HG02840 (cell line): ENCODE measurements around the gene PSMA7.
"Not testable (repeated sequence)": the region's sequence is repeated elsewhere in the genome, so short reads cannot be mapped to it uniquely, and the experiment has no call there.

Experiments used
- ATAC-seq: cut with Tn5 transposase; IDR thresholded peaks from one replicate; pipeline ENCODE4 v1.9.1; 2021; ENCODE audit warnings: mild to moderate bottlenecking, moderate library complexity, moderate number of reproducible peaks; ENCODE audit not compliant: unreplicated experiment, low FRiP score

PSMA7 gene

DNA sequence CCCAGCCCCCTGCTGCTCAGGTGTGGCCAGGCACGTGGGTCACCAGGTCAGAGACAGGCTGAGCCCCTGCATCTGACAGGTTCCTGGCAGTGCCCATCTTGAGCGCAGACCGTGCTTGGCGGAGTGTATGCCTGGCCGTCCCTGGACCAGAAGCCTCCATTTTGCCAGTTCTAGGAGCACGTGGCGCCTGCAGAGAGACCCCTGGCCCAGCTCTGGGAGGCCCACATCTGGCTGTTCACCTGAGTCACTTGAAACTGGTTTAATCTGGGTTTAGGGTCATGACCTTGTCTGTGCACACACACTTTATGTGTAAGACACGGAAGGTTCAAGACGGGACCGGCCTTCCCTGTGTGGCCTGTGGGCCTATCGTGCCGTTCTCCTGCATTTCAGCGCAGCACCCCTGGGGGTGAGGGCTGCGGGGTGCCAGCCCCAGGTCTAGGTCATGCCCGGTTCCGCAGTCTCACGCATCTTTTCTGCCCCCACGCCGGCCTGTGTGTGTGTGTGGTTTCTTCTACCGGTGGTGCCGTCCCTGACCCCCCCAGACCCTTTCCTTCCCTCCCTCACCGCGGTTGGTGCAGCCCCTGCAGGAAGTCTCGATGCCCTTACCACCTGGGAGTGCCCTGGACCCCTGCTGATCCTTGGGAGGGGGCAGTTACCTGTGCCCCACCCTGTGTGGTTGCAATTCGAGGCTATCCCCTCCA is 14.3 kb upstream of the PSMA7 start:
- ATAC-seq, result no peak

DNA sequence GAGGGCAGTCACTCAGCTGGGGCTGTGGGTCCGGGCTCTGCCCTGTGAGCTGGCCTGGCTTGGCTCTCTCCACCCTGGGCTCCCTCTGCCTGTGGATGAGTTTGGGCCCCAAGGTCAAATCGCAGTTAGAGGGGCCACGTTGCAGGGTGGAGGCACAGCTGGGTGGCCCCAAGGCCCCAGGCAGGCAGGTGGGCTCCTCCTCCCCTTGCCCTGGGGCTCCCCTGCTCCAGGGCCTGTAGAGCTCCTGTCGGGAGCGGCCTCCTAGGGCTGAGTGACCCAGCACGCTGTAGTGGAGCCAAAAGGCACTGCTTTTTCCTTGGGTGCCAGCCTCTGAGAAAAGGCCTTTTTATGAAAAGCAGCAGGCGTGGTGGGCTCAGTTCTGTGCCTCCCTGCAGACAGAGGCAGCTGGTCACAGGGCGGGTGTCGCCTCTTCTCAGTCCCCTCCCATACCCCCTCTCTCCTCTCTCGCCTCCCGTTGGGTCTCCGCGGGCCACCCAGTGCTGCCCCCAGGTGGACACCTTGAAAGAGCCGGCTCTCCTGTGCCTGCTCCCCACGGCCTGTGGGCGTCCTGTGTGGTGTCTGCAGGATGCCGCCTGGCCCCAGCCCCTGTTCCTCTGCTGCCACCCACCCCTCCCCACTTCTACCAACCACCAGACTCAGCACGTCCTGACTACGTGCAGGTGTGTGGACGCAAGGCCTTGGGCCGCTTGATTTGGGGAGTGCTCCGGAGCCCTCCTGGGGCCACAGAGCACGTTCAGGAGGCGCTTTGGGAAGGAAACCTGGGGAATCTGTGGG is 13.6 kb upstream of the PSMA7 start:
- no peak for ATAC-seq

DNA sequence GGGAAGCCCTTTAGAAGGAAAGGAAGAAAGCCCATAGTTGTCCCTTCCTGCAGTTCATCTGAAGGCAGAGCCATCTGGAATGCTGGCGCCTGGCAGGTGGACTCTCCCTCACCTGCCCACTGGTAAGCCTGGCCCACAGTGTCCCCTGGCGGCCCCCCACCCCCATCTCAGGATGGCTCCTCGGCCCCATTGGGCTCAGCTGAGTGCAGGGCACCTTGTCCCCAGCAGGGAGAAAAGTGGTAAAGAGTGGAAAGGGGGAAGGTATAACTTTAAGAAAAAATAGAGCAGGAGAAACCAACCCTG is 13.0 kb upstream of the PSMA7 start:
- ATAC-seq, result no peak

DNA sequence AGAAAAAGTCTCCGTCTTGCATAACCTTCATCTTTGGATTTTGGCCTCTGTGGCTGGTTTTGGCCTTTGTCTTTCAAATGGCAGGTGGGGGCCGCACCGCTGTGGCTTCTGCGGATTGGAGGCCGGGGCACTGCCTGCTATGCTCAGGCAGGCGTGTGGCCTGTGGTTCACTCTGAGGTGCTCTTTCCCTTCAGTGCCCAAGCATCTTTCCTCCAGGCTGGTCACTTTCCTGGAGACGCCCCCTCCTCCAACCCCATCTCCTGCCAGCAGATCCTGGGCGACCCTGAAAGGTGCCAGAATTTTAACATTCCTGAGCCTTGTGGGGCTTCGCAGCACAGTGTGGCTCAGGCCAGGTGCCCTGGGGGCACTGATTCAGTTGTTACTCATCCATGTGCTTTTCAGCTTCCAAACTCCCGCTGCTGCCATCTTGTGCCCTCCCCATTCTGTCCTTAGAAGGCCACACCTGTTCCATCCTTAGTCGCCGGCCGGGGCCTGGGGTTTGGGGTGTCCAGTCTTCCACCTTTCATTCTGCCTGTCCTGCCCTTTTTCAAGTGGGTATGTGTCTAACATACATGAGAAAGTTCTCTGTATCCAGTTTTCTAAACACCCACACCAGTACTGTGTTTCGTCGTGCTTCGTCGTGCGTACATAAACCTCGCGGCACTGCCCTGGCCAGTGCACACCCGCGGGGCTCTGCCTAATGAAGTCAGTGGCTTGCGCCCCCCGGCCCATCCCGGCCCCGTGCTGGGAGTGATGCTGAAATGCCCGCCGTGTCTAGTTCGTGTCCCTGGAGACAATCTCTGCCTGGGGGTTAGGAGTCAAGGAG is 12.4 kb upstream of the PSMA7 start:
- ATAC-seq, result no peak

DNA sequence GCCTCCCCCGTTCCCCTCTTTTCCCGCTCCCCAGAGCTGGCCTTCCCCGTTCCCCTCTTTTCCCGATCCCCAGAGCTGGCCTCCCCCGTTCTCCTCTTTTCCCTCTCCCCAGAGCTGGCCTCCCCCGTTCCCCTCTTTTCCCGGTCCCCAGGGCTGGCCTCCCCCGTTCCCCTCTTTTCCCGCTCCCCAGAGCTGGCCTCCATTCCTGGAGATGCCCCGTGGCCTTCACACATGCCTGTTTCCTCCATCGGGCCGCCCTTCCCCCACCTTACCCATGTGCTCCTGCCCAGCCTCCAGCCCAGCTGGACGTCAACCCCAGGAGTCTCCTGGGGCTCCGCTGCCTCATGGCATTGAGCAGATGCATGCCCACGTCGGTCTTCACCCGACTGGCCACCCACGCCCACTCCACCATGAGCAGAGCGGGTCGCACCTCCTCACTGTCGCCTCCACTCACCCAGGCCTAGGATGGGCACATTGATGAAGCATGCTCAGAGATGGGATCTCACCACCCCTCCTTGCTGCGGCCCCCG is 8.7 kb upstream of the PSMA7 start:
- ATAC-seq, result no peak

DNA sequence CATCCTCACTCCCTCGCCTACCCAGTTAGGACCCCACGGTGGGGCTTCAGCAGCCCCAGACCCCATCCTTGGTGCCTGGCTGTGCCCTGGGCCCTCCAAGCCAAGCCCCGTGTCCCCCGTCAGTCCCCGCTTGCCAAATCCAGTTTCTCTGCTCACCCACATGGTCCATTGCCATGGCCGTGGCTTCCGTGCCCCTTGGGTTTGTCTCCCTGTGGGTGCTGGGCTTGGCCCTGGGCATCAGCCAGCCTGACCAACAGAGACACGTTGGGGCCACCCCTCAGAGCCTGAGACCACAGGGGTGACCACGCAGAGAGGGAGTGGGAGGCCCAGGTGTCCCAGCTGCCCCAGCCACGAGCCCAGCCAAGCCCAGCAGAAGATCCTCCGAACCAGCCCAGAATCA is 8.0 kb upstream of the PSMA7 start:
- ATAC-seq, result no peak

DNA sequence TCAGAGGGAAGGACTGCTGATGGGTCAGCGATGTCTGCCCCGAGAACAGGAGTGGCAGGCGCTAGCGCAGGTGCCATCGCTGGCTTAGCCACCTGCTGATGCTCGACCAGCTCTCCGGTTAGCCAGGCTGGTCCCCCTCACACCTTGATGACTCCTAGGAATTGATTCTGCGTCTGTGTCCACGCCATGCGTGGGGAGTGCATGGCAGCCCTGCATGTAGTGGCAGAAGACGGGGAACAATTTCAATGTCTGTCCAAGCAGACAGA is 7.0 kb upstream of the PSMA7 start:
- no peak for ATAC-seq

DNA sequence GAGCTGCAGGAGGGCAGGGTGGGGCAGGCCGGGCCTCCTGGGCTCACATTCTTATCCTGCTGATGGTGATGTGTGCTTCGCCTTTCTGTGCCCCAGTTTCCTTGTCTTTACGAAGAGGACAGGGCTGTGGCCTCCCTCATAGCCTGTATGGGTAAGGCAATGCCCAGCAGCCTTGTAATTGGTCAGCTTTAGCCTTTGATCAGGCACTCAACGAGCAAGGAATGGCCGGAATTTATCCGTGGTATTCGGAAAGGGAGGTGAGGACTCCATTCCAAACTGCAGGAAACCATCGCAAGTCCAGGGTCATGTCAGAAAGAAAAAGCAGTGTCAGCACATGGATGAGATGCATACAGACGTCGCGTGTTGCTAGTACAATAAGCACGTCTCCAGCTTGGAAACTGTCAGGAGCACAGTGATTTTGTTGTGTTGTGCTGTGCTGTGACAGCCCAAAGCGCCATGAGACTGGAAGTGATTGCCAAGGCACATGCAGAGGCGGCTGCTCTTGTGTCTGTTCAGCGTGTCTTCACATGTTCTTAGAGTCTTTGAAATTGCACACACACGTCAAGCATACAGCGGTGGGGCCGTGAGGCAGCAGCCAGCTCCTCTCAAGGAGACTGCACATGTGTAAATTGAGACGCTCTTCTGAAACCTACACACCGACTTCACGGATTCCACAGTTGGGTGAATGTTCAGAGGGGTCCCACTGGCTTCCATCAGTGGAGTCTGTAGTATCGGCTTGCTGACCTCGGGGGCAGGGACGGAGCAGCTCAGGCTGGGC is 6.5 kb upstream of the PSMA7 start:
- no peak for ATAC-seq

DNA sequence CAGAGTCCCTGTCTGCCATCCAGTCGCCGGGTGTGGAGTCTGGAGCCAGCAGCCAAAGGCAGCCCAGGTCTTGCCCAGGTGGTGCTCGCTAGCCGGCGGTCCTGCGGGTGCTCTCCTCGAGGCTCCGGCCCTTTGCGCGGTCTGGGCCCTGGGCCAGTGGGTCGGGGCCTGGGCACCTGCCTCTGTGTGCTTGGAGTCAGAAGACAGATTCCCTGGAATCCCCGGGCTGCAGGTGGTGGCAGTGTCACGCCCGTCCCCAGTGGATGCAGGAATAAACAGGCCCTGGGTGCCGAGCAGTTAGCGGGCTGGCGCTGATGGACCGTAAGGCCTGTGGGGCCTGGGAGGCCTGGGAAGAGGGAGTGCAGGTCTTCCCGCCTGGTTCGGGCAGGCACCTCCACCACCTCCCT is 5.7 kb upstream of the PSMA7 start:
- ATAC-seq, result no peak

DNA sequence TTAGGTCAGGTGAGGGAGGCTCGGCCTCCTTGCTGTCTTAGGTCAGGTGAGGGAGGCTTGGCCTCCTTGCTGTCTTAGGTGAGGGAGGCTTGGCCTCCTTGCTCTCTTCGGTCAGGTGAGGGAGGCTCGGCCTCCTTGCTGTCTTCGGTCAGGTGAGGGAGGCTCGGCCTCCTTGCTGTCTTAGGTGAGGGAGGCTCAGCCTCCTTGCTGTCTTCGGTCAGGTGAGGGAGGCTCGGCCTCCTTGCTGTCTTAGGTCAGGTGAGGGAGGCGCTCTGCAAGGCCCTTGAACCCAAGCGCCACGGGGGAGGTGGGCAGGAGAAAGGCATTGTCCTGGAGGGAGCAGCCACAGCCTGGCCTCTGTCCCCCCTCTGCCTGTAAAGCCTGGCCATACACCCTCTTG is 5.2 kb upstream of the PSMA7 start:
- ATAC-seq, result not testable (repeated sequence)

DNA sequence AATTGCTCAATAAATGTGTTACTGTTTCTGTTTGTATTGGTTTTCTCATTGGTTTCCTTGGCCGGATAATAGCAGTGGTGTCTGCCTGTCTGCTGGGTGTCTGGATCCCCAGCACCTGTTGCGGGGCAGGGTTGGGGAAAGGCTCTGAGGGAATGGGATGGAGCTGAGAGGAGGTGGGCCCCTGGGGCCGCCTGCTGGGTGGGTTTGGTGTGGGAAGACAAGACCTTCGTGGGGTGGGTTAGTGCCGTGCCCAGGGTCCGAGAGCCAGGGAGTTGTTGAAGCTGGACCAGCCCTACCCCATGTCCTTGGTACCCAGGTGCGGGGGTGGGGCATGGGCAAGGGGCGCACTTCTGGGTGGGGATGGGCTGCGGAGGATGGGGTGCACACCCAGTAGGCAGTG is 4.3 kb upstream of the PSMA7 start:
- no peak for ATAC-seq

DNA sequence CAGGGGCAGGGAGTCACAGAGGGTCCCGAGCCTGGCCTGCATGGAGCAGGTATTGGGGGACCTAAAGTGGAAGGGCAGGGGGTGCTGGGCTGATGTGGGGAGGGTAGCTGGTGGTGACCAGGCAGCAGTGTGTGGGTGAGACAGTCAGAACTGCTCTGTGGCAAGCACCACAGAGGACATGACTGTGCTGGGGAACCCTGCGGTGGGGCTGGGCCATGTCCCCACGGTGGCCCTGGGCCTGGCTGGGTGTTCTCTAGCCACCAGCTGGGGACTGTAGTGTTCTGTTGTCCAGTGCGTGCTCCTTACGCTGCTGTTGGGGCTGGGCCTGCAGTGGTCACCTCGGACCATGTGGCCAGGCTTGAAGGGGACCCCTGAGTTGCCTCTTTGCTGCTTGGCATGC is 3.9 kb upstream of the PSMA7 start:
- ATAC-seq, result no peak

DNA sequence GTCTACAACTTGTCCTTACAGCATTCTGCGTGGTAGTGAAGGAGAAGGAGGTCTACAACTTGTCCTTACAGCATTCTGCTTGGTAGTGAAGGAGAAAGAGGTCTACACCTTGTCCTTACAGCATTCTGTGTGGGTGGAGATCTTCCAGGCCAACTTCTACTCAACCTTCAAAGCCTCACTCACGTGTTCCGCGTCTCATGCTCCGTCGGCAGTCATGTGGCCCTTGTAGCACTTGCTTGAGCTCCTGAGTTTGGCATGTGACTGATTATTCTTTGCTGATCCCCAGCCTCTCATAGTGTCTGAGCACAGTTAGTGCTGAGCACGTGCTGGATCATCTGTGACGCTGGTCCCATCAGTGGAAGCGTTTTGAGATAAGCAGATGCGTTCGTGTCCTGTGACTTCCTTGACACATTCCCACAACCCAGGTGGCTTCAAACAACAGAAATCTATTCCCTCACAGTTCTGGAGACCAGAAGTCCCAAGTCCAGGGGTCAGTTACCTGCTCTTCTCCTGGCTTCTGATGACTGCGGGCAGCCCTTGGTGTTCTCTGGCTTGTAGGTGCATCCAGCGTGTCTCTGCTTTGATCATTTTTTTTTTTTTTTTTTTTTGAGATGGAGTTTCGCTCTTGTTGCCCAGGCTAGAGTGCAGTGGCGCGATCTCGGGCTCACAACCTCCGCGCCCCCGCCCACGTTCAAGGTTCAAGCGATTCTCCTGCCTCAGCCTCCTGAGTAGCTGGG is 3.0 kb upstream of the PSMA7 start:
- ATAC-seq, result no peak

DNA sequence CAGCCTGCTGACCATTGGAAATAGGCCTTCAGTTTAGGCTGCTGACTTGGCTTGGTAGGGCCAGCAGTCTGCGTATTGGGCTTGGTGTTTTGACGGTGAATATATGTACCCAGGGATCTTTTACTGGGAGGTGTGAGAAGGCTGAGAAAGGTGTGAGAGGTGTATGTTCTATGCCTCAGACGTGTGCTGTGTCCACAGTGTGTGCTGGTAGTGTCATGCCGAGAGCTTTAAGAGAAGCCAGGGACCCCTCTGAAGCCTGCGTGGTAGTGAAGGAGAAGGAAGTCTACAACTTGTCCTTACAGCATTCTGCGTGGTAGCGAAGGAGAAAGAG is 2.5 kb upstream of the PSMA7 start:
- ATAC-seq, result no peak

DNA sequence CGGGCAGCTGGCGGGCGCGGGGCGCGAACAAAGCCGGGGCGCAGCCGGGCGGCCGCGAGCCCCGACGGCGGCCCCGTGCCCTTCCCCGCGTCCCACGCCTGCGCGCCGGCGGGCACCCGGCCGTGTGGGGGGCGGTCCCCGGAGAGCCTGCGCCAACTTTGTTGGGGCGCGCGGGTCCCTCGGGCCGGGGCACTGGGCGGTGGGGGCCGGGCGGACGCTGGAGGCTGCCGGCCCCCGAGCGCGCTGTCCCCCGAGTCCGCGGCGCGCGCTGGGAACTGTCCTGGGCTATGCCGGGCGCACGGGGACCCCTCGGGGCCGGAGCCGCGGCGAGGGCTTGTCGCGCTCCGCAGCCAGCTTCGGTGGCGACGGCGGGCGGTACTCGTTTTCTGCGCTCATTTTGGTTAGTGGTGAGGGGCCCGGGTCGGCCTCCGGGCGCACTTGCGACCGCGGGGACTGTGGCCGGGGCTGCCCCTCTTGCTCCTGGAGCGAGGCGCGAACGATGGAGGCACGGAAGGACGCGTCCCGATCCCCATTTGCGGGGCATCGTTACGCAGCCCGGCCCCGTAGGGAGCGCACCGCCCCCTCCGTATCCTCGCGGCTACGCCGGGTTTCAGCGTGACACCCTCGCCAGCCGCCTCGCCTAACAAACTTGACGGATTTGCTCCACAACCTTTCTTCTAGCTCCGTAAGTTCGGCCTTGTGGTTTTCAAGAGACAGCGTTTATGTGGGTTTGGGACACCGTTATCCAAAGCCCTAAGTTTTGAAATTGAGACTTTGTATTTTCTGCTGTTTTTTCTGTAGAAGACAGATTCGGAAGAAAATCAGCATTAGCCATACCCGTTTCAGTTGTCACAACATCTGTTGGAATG is 997 bp upstream of the PSMA7 start:
- peak; percentile 19 for ATAC-seq

DNA sequence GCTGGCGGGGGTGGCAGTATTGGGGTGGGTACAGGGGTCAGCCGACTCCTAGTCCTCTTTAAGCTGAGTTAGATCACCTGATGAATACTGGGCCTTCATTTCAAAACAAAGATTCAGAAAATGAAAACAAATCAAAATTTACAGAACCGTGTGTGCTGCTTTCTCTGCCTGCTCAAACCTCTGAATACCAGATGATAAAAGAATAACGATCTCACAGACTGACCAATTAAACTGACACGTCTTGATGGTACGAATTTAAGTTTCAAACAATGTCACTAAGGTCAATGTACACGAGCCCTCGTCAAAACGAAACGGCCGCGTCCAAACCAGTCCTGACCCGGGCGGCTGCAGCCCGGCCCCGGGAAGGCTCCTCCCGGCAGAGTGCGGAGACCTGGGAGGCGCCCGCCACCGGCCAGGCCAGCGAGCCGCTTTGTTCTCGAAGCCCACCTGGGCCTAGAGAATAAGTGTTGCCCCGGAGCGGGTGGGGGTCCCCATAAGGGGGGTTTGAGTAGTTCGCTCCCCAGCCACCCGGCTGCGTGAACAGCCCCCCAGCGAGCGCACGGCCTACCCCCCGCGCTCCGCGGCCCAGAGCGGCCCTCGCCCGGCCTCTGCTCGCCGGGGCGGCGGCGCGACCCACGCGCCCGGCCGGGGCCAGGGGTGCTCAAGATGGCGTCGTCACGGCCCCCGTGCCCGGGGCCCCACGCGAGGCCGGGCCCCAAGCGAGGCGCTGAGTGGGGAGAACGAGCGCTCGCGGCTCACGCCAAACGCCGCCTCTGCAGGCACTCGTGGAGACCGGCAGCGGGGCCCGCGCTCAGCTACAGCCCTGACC is 728 bp downstream of the PSMA7 start:
- peak; percentile 25 for ATAC-seq

DNA sequence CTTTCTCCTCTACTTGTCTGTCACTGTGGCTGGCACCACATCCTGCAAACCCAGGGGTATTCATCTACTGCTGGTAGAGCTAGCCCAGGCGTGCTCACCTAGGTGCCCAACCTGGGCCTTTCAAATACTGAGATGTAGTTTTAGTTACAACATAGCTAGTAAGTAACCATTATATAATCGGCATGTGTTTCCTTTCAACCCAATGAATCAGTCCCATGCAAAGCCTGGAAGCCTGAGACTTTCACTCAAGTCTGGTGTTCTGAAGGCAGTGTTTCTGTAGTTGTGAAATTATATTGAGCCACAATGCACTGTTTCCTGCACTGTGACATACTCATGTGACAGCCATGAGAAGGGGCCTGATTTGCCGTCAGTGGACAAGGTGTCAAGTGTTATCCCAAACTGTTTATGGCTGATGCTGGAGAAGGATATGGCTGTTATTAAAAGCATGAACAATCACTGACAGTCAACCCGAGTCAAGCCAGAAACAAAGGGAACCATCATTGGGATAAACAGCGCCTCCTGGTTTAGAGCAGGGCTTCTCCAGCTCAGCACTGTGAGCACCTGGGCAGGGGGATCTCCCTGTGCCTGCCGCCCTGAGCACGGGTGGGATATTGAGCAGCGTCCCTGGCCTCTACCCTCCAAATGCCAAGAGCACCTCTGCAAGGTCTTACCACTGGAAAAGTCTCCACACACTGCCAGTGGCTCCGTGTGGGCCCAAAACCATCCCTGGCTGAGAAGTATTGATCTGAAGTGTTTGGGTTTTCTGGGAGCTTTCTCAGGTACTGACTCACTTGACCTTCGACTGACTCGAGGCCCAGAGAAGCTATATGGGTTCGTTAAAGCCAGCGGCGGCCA is 1.6 kb downstream of the PSMA7 start:
- ATAC-seq, result no peak

DNA sequence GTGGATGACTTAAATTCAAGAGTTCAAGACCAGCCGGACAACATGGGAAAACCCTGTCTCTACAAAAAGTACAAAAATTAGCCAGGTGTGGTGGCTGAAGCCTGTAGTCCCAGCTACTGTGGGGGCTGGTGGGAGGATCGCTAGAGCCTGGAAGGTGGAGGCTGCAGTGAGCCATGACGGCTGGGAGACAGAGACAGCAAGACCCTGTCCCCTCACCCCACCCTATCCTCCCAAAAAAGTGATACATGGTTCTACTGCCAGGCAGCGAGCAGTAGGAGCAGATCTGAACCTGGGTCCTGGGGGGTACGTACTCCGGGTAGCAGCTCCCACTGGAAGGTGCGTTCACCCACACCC is 2.2 kb downstream of the PSMA7 start:
- ATAC-seq, result no peak
